RWPE2 (cell line): ENCODE results near the gene UBTD2.

Experiments used
- ATAC-seq: fragments of 200-7000 bp; cut with Tn5 transposase; 3 replicates; pipeline ENCODE4 v1.9.1; 2021; ENCODE audit warnings: low read depth
- DNase-seq: peaks from one replicate; pipeline ENCODE4 v3.0.0-alpha.2; 2020; ENCODE audit warnings: low spot score
- H3K27ac ChIP-seq: fragments of 450-650 bp; 2 replicates; pipeline ENCODE4 v1.5.1; 2017; ENCODE audit warnings: mild to moderate bottlenecking; ENCODE audit not compliant: poor library complexity, severe bottlenecking
- H3K27me3 ChIP-seq: fragments of 250-450 bp; sonication (Bioruptor Pico); 2 replicates; pipeline ENCODE4 v1.5.1; 2021; ENCODE audit warnings: mild to moderate bottlenecking, moderate library complexity; ENCODE audit not compliant: insufficient read depth, poor library complexity, severe bottlenecking
- H3K36me3 ChIP-seq: fragments of 250-450 bp; sonication (Bioruptor Pico); 2 replicates; pipeline ENCODE4 v1.5.1; 2020; ENCODE audit warnings: low read depth, mild to moderate bottlenecking, moderate library complexity
- H3K4me1 ChIP-seq: fragments of 250-450 bp; sonication (Bioruptor Pico); 2 replicates; pipeline ENCODE4 v1.5.1; 2021; ENCODE audit warnings: mild to moderate bottlenecking, moderate library complexity; ENCODE audit not compliant: insufficient read depth, poor library complexity, severe bottlenecking
- H3K4me3 ChIP-seq: fragments of 250-450 bp; sonication (Bioruptor Pico); 2 replicates; pipeline ENCODE4 v1.5.1; 2021; ENCODE audit warnings: mild to moderate bottlenecking, moderate library complexity; ENCODE audit not compliant: severe bottlenecking
- H3K9me3 ChIP-seq: fragments of 250-450 bp; sonication (Bioruptor Pico); 2 replicates; pipeline ENCODE4 v1.5.1; 2021; ENCODE audit warnings: mild to moderate bottlenecking, moderate library complexity; ENCODE audit not compliant: severe bottlenecking
- TF ChIP-seq, protein P1 (sequence below): fragments of 450-650 bp; IDR thresholded peaks from one replicate; pipeline ENCODE4 v1.5.1; 2017; ENCODE audit warnings: mild to moderate bottlenecking, moderate library complexity; ENCODE audit not compliant: poor library complexity, severe bottlenecking

UBTD2 gene

DNA sequence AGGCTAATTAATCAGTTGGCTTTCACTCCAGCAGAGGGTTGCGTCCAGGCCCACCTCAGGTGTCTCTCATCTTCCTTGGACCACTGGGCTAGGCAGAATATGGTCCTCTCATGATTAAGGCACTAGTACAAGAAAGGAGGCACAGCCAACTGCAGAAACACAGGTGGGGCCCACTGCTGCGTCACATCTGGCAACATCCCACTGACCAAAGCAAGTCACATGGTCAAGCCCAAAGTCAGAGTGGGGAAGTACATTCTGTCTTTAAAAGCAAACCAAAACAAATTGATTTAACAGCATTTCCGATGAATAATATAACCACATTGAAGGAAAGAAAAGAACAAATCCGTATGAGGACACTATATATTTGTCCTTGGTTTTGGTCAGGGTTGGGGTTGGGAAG is 28.0 kb upstream of the UBTD2 start:
- Histone ChIP-seq H3K4me3 (no peak overlapping the region), H3K27ac (no peak overlapping the region), H3K9me3 (no peaks in the 10 kb centered on the region), H3K36me3 (no peaks in the 10 kb centered on the region), H3K4me1 (peaks cover 19% of the 10 kb centered on the region), H3K27me3 (no peaks in the 10 kb centered on the region)
- ATAC-seq (no peak), DNase-seq (no peak)
- TF ChIP-seq, protein P1, sequence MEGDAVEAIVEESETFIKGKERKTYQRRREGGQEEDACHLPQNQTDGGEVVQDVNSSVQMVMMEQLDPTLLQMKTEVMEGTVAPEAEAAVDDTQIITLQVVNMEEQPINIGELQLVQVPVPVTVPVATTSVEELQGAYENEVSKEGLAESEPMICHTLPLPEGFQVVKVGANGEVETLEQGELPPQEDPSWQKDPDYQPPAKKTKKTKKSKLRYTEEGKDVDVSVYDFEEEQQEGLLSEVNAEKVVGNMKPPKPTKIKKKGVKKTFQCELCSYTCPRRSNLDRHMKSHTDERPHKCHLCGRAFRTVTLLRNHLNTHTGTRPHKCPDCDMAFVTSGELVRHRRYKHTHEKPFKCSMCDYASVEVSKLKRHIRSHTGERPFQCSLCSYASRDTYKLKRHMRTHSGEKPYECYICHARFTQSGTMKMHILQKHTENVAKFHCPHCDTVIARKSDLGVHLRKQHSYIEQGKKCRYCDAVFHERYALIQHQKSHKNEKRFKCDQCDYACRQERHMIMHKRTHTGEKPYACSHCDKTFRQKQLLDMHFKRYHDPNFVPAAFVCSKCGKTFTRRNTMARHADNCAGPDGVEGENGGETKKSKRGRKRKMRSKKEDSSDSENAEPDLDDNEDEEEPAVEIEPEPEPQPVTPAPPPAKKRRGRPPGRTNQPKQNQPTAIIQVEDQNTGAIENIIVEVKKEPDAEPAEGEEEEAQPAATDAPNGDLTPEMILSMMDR, result no peak

DNA sequence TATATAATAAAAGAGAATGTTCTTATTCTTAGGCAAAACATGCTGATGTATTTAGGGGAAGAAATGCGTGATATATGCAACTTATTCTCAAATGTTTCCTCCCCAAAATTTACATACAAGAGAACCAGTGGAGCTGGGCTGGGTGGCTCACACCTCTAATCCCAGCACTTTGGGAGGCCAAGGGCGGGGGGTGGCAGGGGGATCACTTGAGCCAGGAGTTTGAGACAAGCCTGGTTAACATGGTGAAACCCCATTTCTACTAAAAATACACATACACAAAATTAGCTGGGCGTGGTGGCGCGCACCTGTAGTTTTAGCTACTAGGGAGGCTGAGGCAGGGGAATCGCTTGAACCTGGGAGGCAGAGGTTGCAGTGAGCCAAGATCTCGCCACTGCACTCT is 27.5 kb upstream of the UBTD2 start:
- Histone ChIP-seq H3K9me3 (no peaks in the 10 kb centered on the region), H3K36me3 (no peaks in the 10 kb centered on the region), H3K27me3 (no peaks in the 10 kb centered on the region), H3K27ac (no peak overlapping the region), H3K4me1 (peaks cover 19% of the 10 kb centered on the region), H3K4me3 (no peak overlapping the region)
- TF ChIP-seq, protein P1, result no peak
- ATAC-seq (no peak), DNase-seq (no peak)

DNA sequence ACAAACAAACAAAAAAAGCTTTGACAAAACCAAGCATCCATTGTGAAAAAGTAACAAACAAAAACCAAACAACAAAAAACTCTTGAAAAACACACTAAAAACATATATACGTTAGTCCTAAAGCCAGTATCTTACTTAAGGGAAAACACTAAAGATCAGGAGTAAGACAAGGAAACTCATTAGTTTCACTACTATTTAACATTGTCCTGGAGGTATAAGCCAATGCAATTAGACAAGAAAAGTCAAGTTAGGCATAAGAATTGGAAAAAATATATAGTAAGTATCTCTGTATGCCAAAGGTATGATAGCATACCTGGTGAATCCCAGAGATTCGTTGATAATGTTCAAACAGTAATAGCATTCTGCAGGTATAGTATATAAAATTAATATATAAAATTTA is 21.8 kb upstream of the UBTD2 start:
- H3K4me1 ChIP-seq, result peaks cover 9% of the 10 kb centered on the region

DNA sequence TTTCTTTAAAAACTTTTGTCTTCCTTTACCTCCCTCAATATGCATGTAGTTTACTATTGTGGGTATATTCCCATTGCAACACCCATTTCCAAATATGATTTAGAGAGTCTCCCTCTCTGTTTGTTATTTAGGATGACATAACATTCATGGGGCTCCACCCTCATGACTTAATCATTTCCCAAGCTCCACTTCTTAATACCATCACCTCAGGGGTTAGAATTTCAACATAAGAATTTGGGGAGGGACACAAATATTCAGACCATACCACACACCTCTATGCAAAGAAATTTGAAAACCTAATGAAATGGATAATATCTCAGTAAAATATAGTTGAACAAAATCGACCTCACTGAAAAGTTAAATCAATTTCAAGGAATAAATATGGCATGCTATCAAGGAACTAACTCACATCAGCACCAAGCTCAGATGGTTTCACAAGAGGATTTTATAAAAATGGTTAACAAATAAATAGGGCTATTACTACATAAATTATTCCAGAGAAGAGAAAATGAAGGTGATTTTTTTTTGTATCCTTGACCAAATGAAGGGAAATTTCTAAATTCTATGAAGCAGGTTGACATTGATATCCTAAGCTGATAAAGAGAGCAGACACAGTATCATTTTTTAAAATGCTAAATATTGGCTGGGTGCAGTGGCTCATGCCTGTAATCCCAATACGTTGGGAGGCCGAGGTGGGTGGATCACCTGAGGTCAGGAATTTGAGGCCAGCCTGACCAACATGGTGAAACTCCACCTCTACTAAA is 20.2 kb upstream of the UBTD2 start:
- Histone ChIP-seq H3K27me3 (no peaks in the 10 kb centered on the region), H3K4me3 (no peak overlapping the region), H3K27ac (no peak overlapping the region), H3K4me1 (peaks cover 9% of the 10 kb centered on the region), H3K9me3 (peaks cover 4% of the 10 kb centered on the region), H3K36me3 (no peaks in the 10 kb centered on the region)
- TF ChIP-seq, protein P1, result no peak
- DNase-seq, result no peak
- peak; percentile 64 for ATAC-seq

More for the DNA sequence above, 21.8 kb upstream of the UBTD2 start:
- Histone ChIP-seq H3K9me3 (peaks cover 4% of the 10 kb centered on the region), H3K27me3 (no peaks in the 10 kb centered on the region), H3K4me3 (no peak overlapping the region), H3K36me3 (no peaks in the 10 kb centered on the region), H3K27ac (no peak overlapping the region)
- DNase-seq (no peak), ATAC-seq (no peak)
- TF ChIP-seq, protein P1, result no peak

DNA sequence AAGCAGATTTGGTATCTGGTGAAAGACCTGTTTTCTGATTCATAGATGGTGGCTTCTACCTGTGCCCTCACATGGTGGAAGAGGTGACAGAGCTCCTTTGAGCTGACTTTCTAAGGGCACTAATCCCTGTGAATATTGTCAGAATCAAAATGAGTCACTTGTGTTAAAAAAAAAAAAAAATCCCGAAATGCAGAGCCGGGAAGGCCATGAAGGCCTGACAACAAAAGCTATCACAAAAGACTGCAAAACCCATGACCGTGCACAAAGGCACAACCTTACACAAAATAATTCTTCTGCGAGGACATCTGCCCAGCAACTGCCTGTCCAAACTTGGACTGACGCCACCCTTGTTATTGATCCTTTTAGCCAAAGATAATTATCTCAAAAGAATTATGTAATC is 19.6 kb upstream of the UBTD2 start:
- ATAC-seq (peak; percentile 49), DNase-seq (no peak)
- H3K4me3 ChIP-seq, result no peak overlapping the region
- TF ChIP-seq, protein P1, result no peak
- H3K27ac ChIP-seq, result no peak overlapping the region
- H3K9me3 ChIP-seq, result peaks cover 4% of the 10 kb centered on the region
- H3K27me3 ChIP-seq, result no peaks in the 10 kb centered on the region
- H3K36me3 ChIP-seq, result no peaks in the 10 kb centered on the region
- peaks cover 9% of the 10 kb centered on the region for H3K4me1 ChIP-seq
